Measurements from ENCODE around the gene FKBP15. TPM values are rescaled to one million over a fixed set of nuclear protein-coding genes. Genes with fewer than 3 reads are reported as not detected.

Gene FKBP15
- total RNA-seq, 1 experiment from 2014 or later = 23.5 TPM

- no peak for TF ChIP-seq EZH2 (IDR thresholded peaks at IDR 0.05; ENCODE audit: borderline replicate concordance, low read depth, low read length, poor library complexity, severe bottlenecking)
- TF ChIP-seq, protein P1, sequence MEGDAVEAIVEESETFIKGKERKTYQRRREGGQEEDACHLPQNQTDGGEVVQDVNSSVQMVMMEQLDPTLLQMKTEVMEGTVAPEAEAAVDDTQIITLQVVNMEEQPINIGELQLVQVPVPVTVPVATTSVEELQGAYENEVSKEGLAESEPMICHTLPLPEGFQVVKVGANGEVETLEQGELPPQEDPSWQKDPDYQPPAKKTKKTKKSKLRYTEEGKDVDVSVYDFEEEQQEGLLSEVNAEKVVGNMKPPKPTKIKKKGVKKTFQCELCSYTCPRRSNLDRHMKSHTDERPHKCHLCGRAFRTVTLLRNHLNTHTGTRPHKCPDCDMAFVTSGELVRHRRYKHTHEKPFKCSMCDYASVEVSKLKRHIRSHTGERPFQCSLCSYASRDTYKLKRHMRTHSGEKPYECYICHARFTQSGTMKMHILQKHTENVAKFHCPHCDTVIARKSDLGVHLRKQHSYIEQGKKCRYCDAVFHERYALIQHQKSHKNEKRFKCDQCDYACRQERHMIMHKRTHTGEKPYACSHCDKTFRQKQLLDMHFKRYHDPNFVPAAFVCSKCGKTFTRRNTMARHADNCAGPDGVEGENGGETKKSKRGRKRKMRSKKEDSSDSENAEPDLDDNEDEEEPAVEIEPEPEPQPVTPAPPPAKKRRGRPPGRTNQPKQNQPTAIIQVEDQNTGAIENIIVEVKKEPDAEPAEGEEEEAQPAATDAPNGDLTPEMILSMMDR (conservative IDR thresholded peaks at IDR 0.05; ENCODE audit: low read depth, low read length) = no peak
- H3K36me3 ChIP-seq (ENCODE audit: insufficient read depth, low read length, poor library complexity, severe bottlenecking) = peaks cover 29% of the 10 kb centered on the region
- CTCF ChIA-PET = no interaction called here
- no peaks in the 10 kb centered on the region for H3K9me3 ChIP-seq (ENCODE audit: low read depth, low read length, poor library complexity, severe bottlenecking)
- POLR2A ChIA-PET (ENCODE audit: low non-redundant PET) = no interaction called here
- H3K4me1 ChIP-seq (ENCODE audit: insufficient read depth, low read length, poor library complexity, severe bottlenecking) = no peaks in the 10 kb centered on the region
- no peak overlapping the region for H3K4me3 ChIP-seq (ENCODE audit: low read depth, low read length, poor library complexity, severe bottlenecking)
- H3K27me3 ChIP-seq (replicated peaks; ENCODE audit: insufficient read depth, low read depth, low read length, poor library complexity) = no peaks in the 10 kb centered on the region
- intact Hi-C loops (cut with micrococcal nuclease; ENCODE audit: unreplicated experiment) = no loop called here
- H3K27ac ChIP-seq (ENCODE audit: low read depth, low read length, poor library complexity, severe bottlenecking) = no peak overlapping the region
- DNase-seq (ENCODE audit: low spot score) = no peak
- BruUV-seq (replicated peaks) = no TSS peak
These were observed 21.3 kb downstream of the FKBP15 start for GRCh38 chr9:113199683-113200329.

DNA sequence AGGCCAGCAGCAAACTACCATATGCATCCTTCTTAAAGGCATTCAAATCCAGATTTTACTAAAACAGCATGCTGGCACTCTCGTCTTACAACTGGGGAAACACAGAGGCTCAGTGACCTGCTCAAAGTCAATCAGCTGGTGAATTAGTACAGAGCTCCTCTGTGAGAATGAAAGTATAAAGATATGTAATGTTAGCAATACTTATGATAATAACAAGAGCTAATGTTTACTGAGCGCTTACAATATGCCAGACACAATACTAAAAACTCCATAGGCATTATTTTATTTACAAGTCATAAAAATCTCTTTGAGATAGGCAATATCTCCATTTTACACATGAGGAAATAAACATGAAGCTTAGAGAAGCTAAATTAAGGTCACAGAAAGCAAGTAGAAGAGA is 28.6 kb downstream of the FKBP15 start:
- no peaks in the 10 kb centered on the region for H3K27me3 ChIP-seq (replicated peaks; ENCODE audit: insufficient read depth, low read depth, low read length, poor library complexity)
- no peaks in the 10 kb centered on the region for H3K9me3 ChIP-seq (ENCODE audit: low read depth, low read length, poor library complexity, severe bottlenecking)
- H3K4me3 ChIP-seq (ENCODE audit: low read depth, low read length, poor library complexity, severe bottlenecking) = no peak overlapping the region
- H3K4me1 ChIP-seq (ENCODE audit: insufficient read depth, low read length, poor library complexity, severe bottlenecking) = no peaks in the 10 kb centered on the region
- intact Hi-C loops (cut with micrococcal nuclease; ENCODE audit: unreplicated experiment) = no loop called here
- POLR2A ChIA-PET (ENCODE audit: low non-redundant PET) = no interaction called here
- CTCF ChIA-PET = no interaction called here
- peaks cover 10% of the 10 kb centered on the region for H3K36me3 ChIP-seq (ENCODE audit: insufficient read depth, low read length, poor library complexity, severe bottlenecking)
- DNase-seq (ENCODE audit: low spot score) = no peak
- no peak for TF ChIP-seq EZH2 (IDR thresholded peaks at IDR 0.05; ENCODE audit: borderline replicate concordance, low read depth, low read length, poor library complexity, severe bottlenecking)
- TF ChIP-seq, protein P1 (conservative IDR thresholded peaks at IDR 0.05; ENCODE audit: low read depth, low read length) = no peak
- no peak overlapping the region for H3K27ac ChIP-seq (ENCODE audit: low read depth, low read length, poor library complexity, severe bottlenecking)
- no TSS peak for BruUV-seq (replicated peaks)

- Histone ChIP-seq H3K36me3 (ENCODE audit: insufficient read depth, low read length, poor library complexity, severe bottlenecking) (peaks cover 40% of the 10 kb centered on the region), H3K9me3 (ENCODE audit: low read depth, low read length, poor library complexity, severe bottlenecking) (no peaks in the 10 kb centered on the region), H3K4me1 (ENCODE audit: insufficient read depth, low read length, poor library complexity, severe bottlenecking) (no peaks in the 10 kb centered on the region), H3K4me3 (ENCODE audit: low read depth, low read length, poor library complexity, severe bottlenecking) (no peak overlapping the region), H3K27ac (ENCODE audit: low read depth, low read length, poor library complexity, severe bottlenecking) (no peak overlapping the region), H3K27me3 (replicated peaks; ENCODE audit: insufficient read depth, low read depth, low read length, poor library complexity) (no peaks in the 10 kb centered on the region)
- intact Hi-C loops (cut with micrococcal nuclease; ENCODE audit: unreplicated experiment) = no loop called here
- ChIA-PET CTCF (no interaction called here), POLR2A (ENCODE audit: low non-redundant PET) (no interaction called here)
- TF ChIP-seq, protein P1 (conservative IDR thresholded peaks at IDR 0.05; ENCODE audit: low read depth, low read length) = no peak
- TF ChIP-seq EZH2 (IDR thresholded peaks at IDR 0.05; ENCODE audit: borderline replicate concordance, low read depth, low read length, poor library complexity, severe bottlenecking) = no peak
- peak; percentile 23 for DNase-seq (ENCODE audit: low spot score)
- no TSS peak for BruUV-seq (replicated peaks)
These were observed 33.0 kb downstream of the FKBP15 start for GRCh38 chr9:113187929-113188595.

All from A673 (cell line).